H9 (cell line): ENCODE data around the gene AMELX. TPM values are rescaled to one million over a fixed set of nuclear protein-coding genes. Genes with fewer than 3 reads are reported as not detected.

Experiments
- DNase-seq: peaks from one replicate; pipeline ENCODE4 v3.0.0-alpha.2; 2017
- H2AFZ ChIP-seq: one replicate; pipeline ENCODE4 v1.6.1; 2013; ENCODE audit warnings: mild to moderate bottlenecking, low read length, control low read depth, moderate library complexity
- H2AK5ac ChIP-seq: 2 replicates; pipeline ENCODE4 v1.6.1; 2013; ENCODE audit warnings: low read length, control low read depth, mixed read lengths; ENCODE audit not compliant: insufficient read length
- H2BK120ac ChIP-seq: one replicate; pipeline ENCODE4 v1.6.1; 2013; ENCODE audit warnings: low read depth, mild to moderate bottlenecking, low read length, control low read depth, inconsistent platforms; ENCODE audit not compliant: poor library complexity, severe bottlenecking
- H2BK12ac ChIP-seq: 2 replicates; pipeline ENCODE4 v1.6.1; 2013; ENCODE audit warnings: low read length, control low read depth, mixed read lengths, low read depth; ENCODE audit not compliant: insufficient read length
- H2BK15ac ChIP-seq: 2 replicates; pipeline ENCODE4 v1.6.1; 2013; ENCODE audit warnings: low read depth, low read length, control low read depth
- H2BK20ac ChIP-seq: one replicate; pipeline ENCODE4 v1.6.1; 2013; ENCODE audit warnings: low read depth, mild to moderate bottlenecking, low read length, control low read depth, inconsistent platforms; ENCODE audit not compliant: poor library complexity, severe bottlenecking
- H2BK5ac ChIP-seq: 2 replicates; pipeline ENCODE4 v1.6.1; 2013; ENCODE audit warnings: low read length, control low read depth, mixed read lengths; ENCODE audit not compliant: insufficient read length
- H3K14ac ChIP-seq: 2 replicates; pipeline ENCODE4 v1.6.1; 2013; ENCODE audit warnings: low read length, control low read depth; ENCODE audit not compliant: insufficient read depth
- H3K18ac ChIP-seq: 2 replicates; pipeline ENCODE4 v1.6.1; 2013; ENCODE audit warnings: low read depth, mild to moderate bottlenecking, mixed read lengths, low read length, control low read depth; ENCODE audit not compliant: insufficient read length
- H3K23ac ChIP-seq: 2 replicates; pipeline ENCODE4 v1.6.1; 2013; ENCODE audit warnings: low read length, control low read depth, mixed read lengths, low read depth; ENCODE audit not compliant: insufficient read length
- H3K23me2 ChIP-seq: 2 replicates; pipeline ENCODE4 v1.6.1; 2013; ENCODE audit warnings: low read depth, mild to moderate bottlenecking, mixed read lengths, low read length, control low read depth; ENCODE audit not compliant: insufficient read length, poor library complexity, severe bottlenecking
- H3K27ac ChIP-seq: 2 replicates; pipeline ENCODE4 v1.5.1; 2013; ENCODE audit warnings: low read length, control low read depth, mixed read lengths, low read depth; ENCODE audit not compliant: insufficient read length
- H3K27me3 ChIP-seq: 2 replicates; pipeline ENCODE4 v1.6.1; 2013; ENCODE audit warnings: low read length, control low read depth, inconsistent platforms; ENCODE audit not compliant: insufficient read depth
- H3K4ac ChIP-seq: 2 replicates; pipeline ENCODE4 v1.6.1; 2013; ENCODE audit warnings: low read depth, mild to moderate bottlenecking, control low read depth, inconsistent platforms, low read length, moderate library complexity
- H3K4me1 ChIP-seq: 2 replicates; pipeline ENCODE4 v1.6.1; 2013; ENCODE audit warnings: low read length, control low read depth, inconsistent platforms; ENCODE audit not compliant: insufficient read depth
- H3K4me2 ChIP-seq: 2 replicates; pipeline ENCODE4 v1.6.1; 2013; ENCODE audit warnings: low read length, control low read depth, mixed read lengths; ENCODE audit not compliant: insufficient read length, insufficient read depth
- H3K56ac ChIP-seq: 2 replicates; pipeline ENCODE4 v1.6.1; 2013; ENCODE audit warnings: low read depth, mild to moderate bottlenecking, mixed read lengths, low read length, control low read depth; ENCODE audit not compliant: insufficient read length
- H3K79me1 ChIP-seq: 2 replicates; pipeline ENCODE4 v1.6.1; 2013; ENCODE audit warnings: low read depth, mild to moderate bottlenecking, moderate library complexity, low read length, control low read depth, inconsistent platforms; ENCODE audit not compliant: insufficient read depth, poor library complexity, severe bottlenecking
- H3K79me2 ChIP-seq: 2 replicates; pipeline ENCODE4 v1.6.1; 2013; ENCODE audit warnings: low read length, control low read depth, inconsistent platforms; ENCODE audit not compliant: insufficient read depth
- H3K9ac ChIP-seq: 2 replicates; pipeline ENCODE4 v1.6.1; 2013; ENCODE audit warnings: low read length, control low read depth, mixed read lengths; ENCODE audit not compliant: insufficient read length; ENCODE audit errors: extremely low read depth
- H3K9me3 ChIP-seq: one replicate; pipeline ENCODE4 v1.6.1; 2013; ENCODE audit warnings: low read depth, low read length, inconsistent platforms; ENCODE audit not compliant: control insufficient read depth
- H3T11ph ChIP-seq: one replicate; pipeline ENCODE4 v1.6.1; 2013; ENCODE audit warnings: mild to moderate bottlenecking, low read length, control low read depth, inconsistent platforms
- H4K20me1 ChIP-seq: one replicate; pipeline ENCODE4 v1.6.1; 2013; ENCODE audit not compliant: control insufficient read depth, insufficient read length, insufficient read depth
- H4K5ac ChIP-seq: 2 replicates; pipeline ENCODE4 v1.6.1; 2013; ENCODE audit warnings: low read depth, mild to moderate bottlenecking, mixed read lengths, low read length, control low read depth; ENCODE audit not compliant: insufficient read length
- H4K8ac ChIP-seq: replicated peaks from 2 replicates; pipeline ENCODE4 v1.6.1; 2013; ENCODE audit warnings: low read length, control low read depth, mixed read lengths, low read depth; ENCODE audit not compliant: insufficient read length
- H4K91ac ChIP-seq: 2 replicates; pipeline ENCODE4 v1.6.1; 2013; ENCODE audit warnings: low read depth, mild to moderate bottlenecking, moderate library complexity, mixed read lengths, low read length, control low read depth; ENCODE audit not compliant: insufficient read length
- H3K27ac Mint-ChIP-seq, 3 experiments: 2 replicates in 2 of 3; 3 replicates in 1 of 3; pipeline ENCODE4 v1.8.0; 2020 to 2021; ENCODE audit warnings: mixed read lengths in 3 of 3, mild to moderate bottlenecking in 1 of 3, moderate library complexity in 1 of 3
- H3K27me3 Mint-ChIP-seq: 2 replicates; pipeline ENCODE4 v1.8.0; 2021; ENCODE audit warnings: low read depth, mild to moderate bottlenecking, moderate library complexity, mixed read lengths
- H3K36me3 Mint-ChIP-seq, 3 experiments: 2 replicates in 2 of 3; 3 replicates in 1 of 3; pipeline ENCODE4 v1.8.0; 2020 to 2021; ENCODE audit warnings: low read depth in 3 of 3, mixed read lengths in 3 of 3; ENCODE audit not compliant: insufficient read depth in 1 of 3
- H3K4me1 Mint-ChIP-seq, 2 experiments: 2 replicates each; pipeline ENCODE4 v1.8.0; 2020; ENCODE audit warnings: mixed read lengths in 2 of 2
- H3K4me3 Mint-ChIP-seq, 2 experiments: 2 replicates in 1 of 2; 3 replicates in 1 of 2; pipeline ENCODE4 v1.8.0; 2020 to 2021; ENCODE audit warnings: mild to moderate bottlenecking in 2 of 2, mixed read lengths in 2 of 2, moderate library complexity in 1 of 2
- H3K9me3 Mint-ChIP-seq, 2 experiments: 2 replicates in 1 of 2; 3 replicates in 1 of 2; pipeline ENCODE4 v1.8.0; 2020; ENCODE audit warnings: mild to moderate bottlenecking in 2 of 2, mixed read lengths in 2 of 2, moderate library complexity in 1 of 2
- whole genome bisulfite sequencing: extraction: QIAGEN DNeasy Blood & Tissue Kit; methylation state at CpG from one replicate; pipeline ENCODE4 v1.1.7; 2013; ENCODE audit warnings: missing lambda C conversion rate, low lambda C conversion rate, mixed read lengths; ENCODE audit not compliant: insufficient read length; ENCODE audit errors: extremely low coverage; 5-methylcytosine and 5-hydroxymethylcytosine counted together
- total RNA-seq: library from RNA; stranded (reverse); gene quantifications from 2 replicates; pipeline ENCODE4 v1.2.1, GENCODE V29; 2021
- TF ChIP-seq, protein P1 (sequence below): fragments of 200-600 bp; sonication (generic); conservative IDR thresholded peaks from 3 replicates; pipeline ENCODE4 v1.8.0; 2021; ENCODE audit warnings: antibody characterized with exemption, mild to moderate bottlenecking

Gene AMELX
- total RNA-seq, 1 experiment from 2014 or later: not detected

DNA sequence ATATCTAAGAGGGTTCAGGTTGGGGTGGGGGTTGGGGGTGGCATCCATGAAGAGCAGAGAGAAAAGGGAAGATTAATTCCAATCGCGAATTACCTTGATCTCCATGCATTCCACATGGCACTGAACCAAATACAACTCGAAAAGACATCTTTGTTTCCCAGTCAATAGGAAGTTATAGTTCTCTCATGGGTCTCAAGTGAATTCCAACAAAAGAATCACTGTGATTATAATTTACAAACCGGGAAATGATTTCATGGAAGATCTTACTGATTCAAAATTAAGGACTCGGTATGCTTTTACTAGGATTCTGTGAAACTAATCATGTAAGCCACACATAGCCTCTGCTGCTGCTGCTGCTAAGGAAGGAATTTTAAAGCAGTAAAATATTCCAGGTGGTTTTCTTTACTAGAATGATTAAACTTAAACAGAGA is 26.6 kb upstream of the AMELX start:
- no peak overlapping the region for H4K91ac ChIP-seq
- Mint-ChIP-seq H3K9me3 (peaks cover 57 to 64% of the 10 kb centered on the region in 2 experiments), H3K4me3 (no peak overlapping the region), H3K27me3 (no peaks in the 10 kb centered on the region; the same call in none of the 2 replicates), H3K27ac (no peak overlapping the region), H3K36me3 (no peaks in the 10 kb centered on the region; a peak in 1 of 7 replicates), H3K4me1 (no peaks in the 10 kb centered on the region)
- H2BK20ac ChIP-seq: no peak overlapping the region
- no peaks in the 10 kb centered on the region for H3K27me3 ChIP-seq
- H3K14ac ChIP-seq: no peak overlapping the region
- no peaks in the 10 kb centered on the region for H3K23me2 ChIP-seq
- H2AK5ac ChIP-seq: no peak overlapping the region
- H3K4me2 ChIP-seq: no peak overlapping the region
- no peak overlapping the region for H3K56ac ChIP-seq
- H3K79me1 ChIP-seq: no peaks in the 10 kb centered on the region
- H4K20me1 ChIP-seq: no peaks in the 10 kb centered on the region
- H3K9me3 ChIP-seq: no peaks in the 10 kb centered on the region
- no peaks in the 10 kb centered on the region for H3K79me2 ChIP-seq
- no peak overlapping the region for H3K27ac ChIP-seq
- H2BK5ac ChIP-seq: no peak overlapping the region
- H2BK15ac ChIP-seq: no peak overlapping the region
- no peak overlapping the region for H2BK12ac ChIP-seq
- no peak overlapping the region for H3K23ac ChIP-seq
- H3K9ac ChIP-seq: no peak overlapping the region
- no peak for DNase-seq
- no CpG with 5 or more reads among the region's 5 CpGs for WGBS
- no peak overlapping the region for H4K8ac ChIP-seq
- H2BK120ac ChIP-seq: no peak overlapping the region
- H3K18ac ChIP-seq: no peak overlapping the region
- no peak overlapping the region for H3T11ph ChIP-seq
- H3K4ac ChIP-seq: no peak overlapping the region
- no peak overlapping the region for H4K5ac ChIP-seq
- no peaks in the 10 kb centered on the region for H3K4me1 ChIP-seq
- TF ChIP-seq, protein P1, sequence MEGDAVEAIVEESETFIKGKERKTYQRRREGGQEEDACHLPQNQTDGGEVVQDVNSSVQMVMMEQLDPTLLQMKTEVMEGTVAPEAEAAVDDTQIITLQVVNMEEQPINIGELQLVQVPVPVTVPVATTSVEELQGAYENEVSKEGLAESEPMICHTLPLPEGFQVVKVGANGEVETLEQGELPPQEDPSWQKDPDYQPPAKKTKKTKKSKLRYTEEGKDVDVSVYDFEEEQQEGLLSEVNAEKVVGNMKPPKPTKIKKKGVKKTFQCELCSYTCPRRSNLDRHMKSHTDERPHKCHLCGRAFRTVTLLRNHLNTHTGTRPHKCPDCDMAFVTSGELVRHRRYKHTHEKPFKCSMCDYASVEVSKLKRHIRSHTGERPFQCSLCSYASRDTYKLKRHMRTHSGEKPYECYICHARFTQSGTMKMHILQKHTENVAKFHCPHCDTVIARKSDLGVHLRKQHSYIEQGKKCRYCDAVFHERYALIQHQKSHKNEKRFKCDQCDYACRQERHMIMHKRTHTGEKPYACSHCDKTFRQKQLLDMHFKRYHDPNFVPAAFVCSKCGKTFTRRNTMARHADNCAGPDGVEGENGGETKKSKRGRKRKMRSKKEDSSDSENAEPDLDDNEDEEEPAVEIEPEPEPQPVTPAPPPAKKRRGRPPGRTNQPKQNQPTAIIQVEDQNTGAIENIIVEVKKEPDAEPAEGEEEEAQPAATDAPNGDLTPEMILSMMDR: no peak
- H2AFZ ChIP-seq: no peak overlapping the region
